Thyroid gland (tissue), 4 donors: Measurements from ENCODE around the gene LMO2. TPM values are rescaled to one million over a fixed set of nuclear protein-coding genes. Genes with fewer than 3 reads are reported as not detected.

Experiments used
- DNase-seq, 2 donors: peaks; one replicate each; pipeline ENCODE4 v3.0.0-alpha.2; 2019
- H3K27ac ChIP-seq, 3 donors: fragments of 200-600 bp; sonication (generic); 1 replicate in 2 of 3; 2 replicates in 1 of 3; pipeline ENCODE4 v1.5.1; 2016 to 2019; ENCODE audit warnings: mild to moderate bottlenecking in 1 of 3, moderate library complexity in 1 of 3
- H3K27me3 ChIP-seq: fragments of 200-600 bp; sonication (generic); one replicate; pipeline ENCODE4 v1.5.1; 2019
- H3K36me3 ChIP-seq, 2 donors: fragments of 200-600 bp; sonication (generic); one replicate each; pipeline ENCODE4 v1.5.1; 2016 to 2019
- H3K4me1 ChIP-seq, 2 donors: fragments of 200-600 bp; sonication (generic); one replicate each; pipeline ENCODE4 v1.5.1; 2017 to 2019
- H3K4me3 ChIP-seq, 3 donors: fragments of 200-600 bp; sonication (generic); replicated peaks in 1 of 3; 1 replicate in 2 of 3; 2 replicates in 1 of 3; pipeline ENCODE4 v1.5.1; 2016; ENCODE audit warnings: mild to moderate bottlenecking in 1 of 3
- H3K9me3 ChIP-seq: fragments of 200-600 bp; sonication (generic); one replicate; pipeline ENCODE4 v1.5.1; 2017
- CTCF ChIP-seq, 6 experiments: fragments of 200-600 bp in 3 of 6; fragments of 450-650 bp in 3 of 6; sonication (generic) in 3 of 6; IDR thresholded peaks; one replicate each; pipeline ENCODE4 v1.5.1; 2016 to 2019; ENCODE audit warnings: antibody characterized with exemption in 6 of 6, mild to moderate bottlenecking in 2 of 6, inconsistent platforms in 1 of 6, moderate library complexity in 1 of 6
- POLR2A ChIP-seq, 2 donors: fragments of 450-650 bp; IDR thresholded peaks; one replicate each; pipeline ENCODE4 v1.6.1; 2017; ENCODE audit warnings: antibody characterized with exemption in 2 of 2, mild to moderate bottlenecking in 2 of 2, moderate library complexity in 1 of 2
- WGBS, 2 donors: methylation state at CpG; one replicate each; pipeline ENCODE4 v1.1.5; 2017; 5-methylcytosine and 5-hydroxymethylcytosine counted together
- intact Hi-C: fragments of 100-400 bp; cut with DNase I; formaldehyde crosslinking; loops from one replicate; pipeline ENCODE4 v1.15.1; 2023
- total RNA-seq, 4 donors: library from RNA; depleted of rRNA; stranded (reverse); fragments of >200 nt; gene quantifications; one replicate each; pipeline ENCODE4 v1.2.3, GENCODE V29; 2016

LMO2 gene
- total RNA-seq, 4 donors from 2014 or later, result 20.7 to 51.5 (median 40.3) TPM

DNA sequence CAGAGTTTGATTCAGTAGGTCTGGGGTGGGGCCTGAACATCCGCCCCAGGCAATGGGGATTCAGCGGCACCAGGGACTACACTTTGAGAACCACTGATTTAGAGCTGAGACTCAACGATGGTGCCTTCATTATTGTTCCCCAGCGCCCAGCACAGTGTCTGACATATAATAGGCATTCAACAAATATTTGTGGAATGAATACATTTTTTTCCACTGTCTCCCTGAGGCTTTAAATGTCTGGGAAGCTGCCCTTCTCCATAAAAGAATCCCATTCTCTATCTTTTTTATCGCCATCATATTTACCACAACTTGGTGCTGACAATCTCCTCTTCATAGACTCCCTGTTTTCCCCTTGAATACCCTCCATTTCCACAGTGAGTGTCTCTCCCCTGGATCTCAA lies 23.6 kb upstream of the LMO2 start:
- WGBS, 2 donors, result 83 to 84% methylated on average over 5 of the region's 5 CpGs
- Histone ChIP-seq H3K27ac (no peak overlapping the region), H3K4me3 (no peak overlapping the region), H3K9me3 (no peaks in the 10 kb centered on the region), H3K4me1 (no peaks in the 10 kb centered on the region), H3K27me3 (no peaks in the 10 kb centered on the region), H3K36me3 (no peaks in the 10 kb centered on the region)
- DNase-seq, result no peak
- intact Hi-C loops, result no loop called here
- no peak for TF ChIP-seq POLR2A (IDR thresholded peaks at IDR 0.05)
- TF ChIP-seq CTCF (IDR thresholded peaks at IDR 0.05), result no peak

DNA sequence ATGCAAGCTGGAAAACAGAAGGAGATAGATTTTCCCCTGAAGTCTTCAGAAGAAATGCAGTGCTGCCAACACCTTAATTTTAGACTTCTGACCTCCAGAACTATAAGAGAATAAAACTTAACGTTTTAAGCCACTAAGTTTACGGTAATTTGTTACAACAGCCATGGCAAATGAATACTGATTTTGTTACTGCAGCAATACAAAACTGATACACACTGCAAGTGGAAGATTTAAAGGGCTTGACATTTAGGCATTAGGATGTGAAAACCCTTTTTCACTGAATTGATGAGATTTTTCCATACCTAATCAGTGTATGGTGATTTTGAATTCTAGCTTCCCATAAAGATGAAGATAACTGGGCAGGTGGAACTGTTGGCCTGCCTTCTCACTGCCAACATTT lies 22.1 kb upstream of the LMO2 start:
- 89 to 100% methylated on average over 2 of the region's 2 CpGs for WGBS, 2 donors
- DNase-seq, result no peak
- Histone ChIP-seq H3K36me3 (no peaks in the 10 kb centered on the region), H3K27ac (no peak overlapping the region), H3K4me1 (no peaks in the 10 kb centered on the region), H3K9me3 (no peaks in the 10 kb centered on the region), H3K4me3 (no peak overlapping the region), H3K27me3 (no peaks in the 10 kb centered on the region)
- intact Hi-C loops, result no loop called here
- TF ChIP-seq CTCF (IDR thresholded peaks at IDR 0.05) (no peak), POLR2A (IDR thresholded peaks at IDR 0.05) (no peak)

DNA sequence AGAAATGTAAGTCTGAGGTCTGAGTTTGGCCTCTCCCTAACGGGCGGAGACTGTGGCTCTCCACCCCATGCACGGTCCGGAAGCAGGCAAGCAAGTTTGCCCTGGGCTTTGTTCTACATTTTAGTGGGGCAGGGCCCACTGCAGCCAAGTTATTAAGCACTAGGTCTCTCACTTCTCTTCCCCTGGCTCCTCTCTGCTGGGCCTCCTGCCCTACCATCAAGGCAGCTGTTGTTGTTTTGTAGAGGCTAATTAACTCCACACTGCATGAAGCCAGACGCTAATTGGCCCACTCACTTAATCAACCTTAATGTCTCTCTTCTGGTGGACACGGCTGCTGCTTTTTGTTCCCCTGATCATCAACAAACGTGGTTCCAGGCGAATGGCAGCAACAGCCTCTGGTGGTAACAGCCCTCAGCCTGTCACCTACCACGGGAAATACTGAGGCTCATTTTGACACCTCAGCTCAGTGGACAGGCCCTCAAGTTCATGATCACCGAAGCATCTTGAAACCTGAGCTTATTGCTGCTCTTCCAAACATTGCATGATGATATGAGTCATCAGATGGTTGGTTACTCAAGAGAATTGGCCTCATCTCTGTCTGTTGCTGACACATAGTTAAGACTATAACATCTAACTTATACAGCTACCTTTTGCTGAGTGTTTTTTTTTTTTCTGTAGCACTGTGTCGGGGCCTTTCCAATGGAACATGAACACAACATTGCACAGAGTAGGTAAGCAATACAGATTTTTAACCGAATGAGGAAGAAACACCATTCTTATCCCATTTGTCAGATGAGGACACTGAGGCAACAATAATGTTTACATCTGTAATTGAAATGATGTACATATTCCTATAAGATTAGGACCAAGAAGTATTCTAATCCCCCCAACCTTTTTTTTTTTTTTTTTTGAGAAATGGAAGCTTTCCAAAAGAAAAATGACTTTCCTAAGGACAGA lies 20.8 kb upstream of the LMO2 start:
- H3K4me1 ChIP-seq, result no peaks in the 10 kb centered on the region
- no peak overlapping the region for H3K27ac ChIP-seq
- no peak for DNase-seq
- intact Hi-C loops, result no loop called here
- no peak overlapping the region for H3K4me3 ChIP-seq
- no peaks in the 10 kb centered on the region for H3K9me3 ChIP-seq
- TF ChIP-seq POLR2A (IDR thresholded peaks at IDR 0.05) (no peak), CTCF (IDR thresholded peaks at IDR 0.05) (no peak)
- H3K36me3 ChIP-seq, result no peaks in the 10 kb centered on the region
- WGBS, 2 donors, result 56 to 66% methylated on average over 12 of the region's 12 CpGs
- H3K27me3 ChIP-seq, result no peaks in the 10 kb centered on the region

- no peak for TF ChIP-seq CTCF (IDR thresholded peaks at IDR 0.05)
- TF ChIP-seq POLR2A (IDR thresholded peaks at IDR 0.05), result no peak
- H3K4me3 ChIP-seq, result no peak overlapping the region
- no peaks in the 10 kb centered on the region for H3K27me3 ChIP-seq
- no peaks in the 10 kb centered on the region for H3K36me3 ChIP-seq
- intact Hi-C loops, result no loop called here
- no peak for DNase-seq
- H3K9me3 ChIP-seq, result no peaks in the 10 kb centered on the region
- H3K4me1 ChIP-seq, result no peaks in the 10 kb centered on the region
- H3K27ac ChIP-seq, result no peak overlapping the region
Observed at GRCh38 chr11:33910958-33911339, 19.1 kb upstream of the LMO2 start.

DNA sequence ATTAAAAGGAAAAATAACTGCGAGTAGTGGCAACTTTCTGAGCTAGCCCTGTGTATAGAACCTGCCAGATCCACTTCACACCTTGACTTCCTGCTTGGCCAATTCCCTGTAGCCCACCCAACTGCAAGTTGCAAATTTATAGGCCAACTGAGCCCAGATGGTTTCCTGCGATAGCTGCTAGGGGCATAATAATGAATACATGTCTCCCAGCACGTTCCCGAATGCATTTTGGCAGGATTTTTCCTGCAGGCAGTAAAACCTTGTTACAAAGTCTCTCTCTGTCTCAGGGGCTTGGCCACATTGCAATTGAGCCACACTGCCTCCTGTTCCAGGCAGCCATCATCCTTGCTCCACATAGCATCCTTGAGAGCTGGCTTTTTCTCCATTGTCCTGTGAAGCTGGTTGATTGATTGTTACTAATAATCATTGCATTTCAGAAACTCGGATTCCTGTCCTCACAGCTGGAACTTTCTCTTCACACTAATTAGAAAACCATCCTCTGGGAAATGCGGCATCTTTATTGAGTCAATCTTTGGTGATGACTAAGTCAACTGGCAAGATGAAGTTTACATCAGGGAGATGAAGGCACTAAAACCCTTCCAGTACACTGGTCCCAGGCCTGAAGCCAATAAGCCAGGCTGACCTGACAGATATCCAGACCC lies 18.6 kb upstream of the LMO2 start:
- no peaks in the 10 kb centered on the region for H3K4me1 ChIP-seq
- H3K27me3 ChIP-seq, result no peaks in the 10 kb centered on the region
- intact Hi-C loops, result no loop called here
- H3K9me3 ChIP-seq, result no peaks in the 10 kb centered on the region
- DNase-seq, result no peak
- H3K4me3 ChIP-seq, result no peak overlapping the region
- no peak overlapping the region for H3K27ac ChIP-seq
- no peaks in the 10 kb centered on the region for H3K36me3 ChIP-seq
- TF ChIP-seq CTCF (IDR thresholded peaks at IDR 0.05) (no peak), POLR2A (IDR thresholded peaks at IDR 0.05) (no peak)
- WGBS, 2 donors, result 63 to 77% methylated on average over 6 of the region's 6 CpGs
